22Rv1 (cell line): ENCODE results near the gene MYH14.
A peak's percentile ranks its signal among the peaks of the same experiment; 100 is the strongest.

Source experiments
- H3K27ac ChIP-seq: fragments of 450-650 bp; 2 replicates; pipeline ENCODE4 v1.5.1; 2017
- ZFX ChIP-seq: fragments of 450-650 bp; IDR thresholded peaks from 2 replicates; pipeline ENCODE4 v1.6.1; 2017; ENCODE audit warnings: antibody characterized with exemption, borderline replicate concordance
- TF ChIP-seq, protein P1 (sequence below): fragments of 450-650 bp; IDR thresholded peaks from 2 replicates; pipeline ENCODE4 v1.5.1; 2017; ENCODE audit warnings: mild to moderate bottlenecking

The MYH14 gene

DNA sequence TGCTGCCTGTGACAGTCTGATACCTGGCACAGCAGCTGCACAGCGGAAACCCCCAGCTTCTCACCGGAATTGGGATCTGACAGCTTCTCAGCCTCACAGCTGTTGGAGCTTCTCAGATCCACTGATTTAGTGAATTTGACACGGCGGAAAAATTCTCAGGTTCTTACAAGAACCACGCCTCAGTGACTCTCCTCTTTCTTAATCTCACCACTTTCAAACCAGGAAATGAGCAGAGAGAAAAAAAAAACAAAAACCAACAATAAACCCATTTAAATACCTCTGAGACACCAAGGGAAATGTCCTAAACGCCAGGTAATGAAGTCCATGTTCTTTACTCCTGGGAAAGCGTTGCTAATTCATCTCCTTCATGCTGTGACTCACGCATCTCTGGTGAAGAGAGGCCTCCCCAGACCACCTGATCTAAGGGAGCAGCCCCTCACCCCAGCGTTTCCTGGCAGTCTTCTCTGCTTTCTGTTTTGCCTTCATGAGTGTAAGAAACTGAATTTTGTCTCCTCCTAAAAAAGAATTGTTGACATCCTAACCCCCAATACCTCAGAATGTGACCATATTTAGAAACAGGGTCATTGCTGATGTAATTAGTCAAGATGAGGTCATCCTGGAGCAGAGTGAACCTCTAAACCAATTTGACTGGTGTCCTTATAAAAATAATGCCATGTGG is 24.4 kb upstream of the MYH14 start:
- TF ChIP-seq, protein P1, sequence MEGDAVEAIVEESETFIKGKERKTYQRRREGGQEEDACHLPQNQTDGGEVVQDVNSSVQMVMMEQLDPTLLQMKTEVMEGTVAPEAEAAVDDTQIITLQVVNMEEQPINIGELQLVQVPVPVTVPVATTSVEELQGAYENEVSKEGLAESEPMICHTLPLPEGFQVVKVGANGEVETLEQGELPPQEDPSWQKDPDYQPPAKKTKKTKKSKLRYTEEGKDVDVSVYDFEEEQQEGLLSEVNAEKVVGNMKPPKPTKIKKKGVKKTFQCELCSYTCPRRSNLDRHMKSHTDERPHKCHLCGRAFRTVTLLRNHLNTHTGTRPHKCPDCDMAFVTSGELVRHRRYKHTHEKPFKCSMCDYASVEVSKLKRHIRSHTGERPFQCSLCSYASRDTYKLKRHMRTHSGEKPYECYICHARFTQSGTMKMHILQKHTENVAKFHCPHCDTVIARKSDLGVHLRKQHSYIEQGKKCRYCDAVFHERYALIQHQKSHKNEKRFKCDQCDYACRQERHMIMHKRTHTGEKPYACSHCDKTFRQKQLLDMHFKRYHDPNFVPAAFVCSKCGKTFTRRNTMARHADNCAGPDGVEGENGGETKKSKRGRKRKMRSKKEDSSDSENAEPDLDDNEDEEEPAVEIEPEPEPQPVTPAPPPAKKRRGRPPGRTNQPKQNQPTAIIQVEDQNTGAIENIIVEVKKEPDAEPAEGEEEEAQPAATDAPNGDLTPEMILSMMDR: no peak
- TF ChIP-seq ZFX: no peak
- peak overlapping the region; percentile 7; the same call in 1 of the 2 replicates for H3K27ac ChIP-seq

DNA sequence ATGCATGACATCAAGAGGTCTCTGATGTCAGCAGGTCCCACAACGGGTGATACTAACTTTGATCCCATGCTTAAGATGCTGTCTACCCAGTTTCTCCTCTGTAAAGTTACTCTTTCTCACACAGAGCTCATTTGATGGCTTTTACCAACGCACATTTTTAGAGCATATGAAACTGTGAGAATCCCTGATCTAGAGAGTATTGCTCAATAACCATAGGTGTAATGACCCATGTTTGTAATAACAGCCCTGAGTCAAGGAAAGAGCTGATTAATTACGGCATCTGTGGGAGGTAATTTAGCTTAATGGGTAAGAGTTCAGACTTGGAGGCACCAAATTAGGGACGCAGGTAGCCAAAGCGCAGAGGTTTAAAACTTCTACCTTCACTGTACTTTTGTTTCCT is 22.3 kb upstream of the MYH14 start:
- TF ChIP-seq ZFX: no peak
- TF ChIP-seq, protein P1: no peak

DNA sequence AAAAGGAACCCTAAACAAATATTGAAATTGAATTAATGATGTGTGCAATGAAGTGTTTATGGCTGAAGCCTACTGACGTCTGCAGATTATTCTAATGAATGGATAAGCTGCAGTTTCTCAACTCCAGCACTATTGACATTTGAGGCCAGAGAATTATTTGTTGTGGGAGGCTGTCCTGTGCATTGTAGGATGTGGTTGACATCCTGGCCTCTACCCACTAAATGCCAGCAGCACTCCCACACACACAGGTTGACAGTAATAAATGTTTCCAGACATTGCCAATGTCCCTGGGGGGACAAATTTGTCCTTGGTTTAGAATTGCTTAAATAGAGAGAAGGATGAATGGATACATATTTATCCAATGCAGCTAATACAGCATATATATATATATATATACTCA is 19.2 kb upstream of the MYH14 start:
- TF ChIP-seq ZFX: no peak
- TF ChIP-seq, protein P1: no peak
- H3K27ac ChIP-seq: peak overlapping the region; percentile 19; the same call in 1 of the 2 replicates

More for the DNA sequence above, 22.3 kb upstream of the MYH14 start:
- no peak overlapping the region for H3K27ac ChIP-seq

DNA sequence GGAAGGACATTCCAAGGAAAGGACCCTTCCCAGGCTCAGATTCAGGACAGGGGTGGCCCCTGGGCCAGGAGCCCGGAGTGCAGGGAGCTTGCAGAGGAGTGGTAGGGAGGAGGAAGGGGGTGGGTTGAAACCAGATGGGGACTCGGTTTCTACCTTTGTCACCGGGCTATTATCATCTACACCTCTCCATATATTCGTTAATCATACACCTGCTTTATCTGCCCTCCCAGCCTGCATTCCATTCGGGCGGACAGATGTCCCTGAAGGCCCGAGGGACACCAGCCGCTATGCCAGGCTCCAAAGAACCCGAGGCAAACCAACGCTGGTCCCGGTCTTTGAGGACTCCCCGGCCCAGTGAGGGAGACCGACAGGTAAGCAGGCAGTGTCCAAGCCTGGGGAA is 15.5 kb upstream of the MYH14 start:
- TF ChIP-seq, protein P1: no peak
- no peak for TF ChIP-seq ZFX
- no peak overlapping the region for H3K27ac ChIP-seq

DNA sequence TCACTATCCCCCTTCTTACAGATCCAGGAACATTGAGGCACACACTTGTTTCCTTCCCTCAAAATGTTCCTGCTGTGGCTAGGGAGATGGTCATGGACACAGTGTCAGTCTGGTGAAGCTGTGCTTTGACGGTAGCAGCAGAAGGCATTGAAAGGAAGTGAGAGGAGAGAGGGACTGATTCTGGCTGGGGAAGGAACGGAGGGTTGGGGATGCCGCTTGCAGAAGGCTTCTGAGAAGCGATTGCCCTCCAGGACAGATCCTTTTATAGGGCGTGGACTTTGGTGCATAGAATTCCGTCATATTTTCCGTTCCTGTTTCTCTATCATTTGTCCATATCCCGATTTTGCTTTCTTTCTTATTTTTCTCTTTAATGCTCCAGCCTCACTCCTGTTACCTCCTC is 14.1 kb upstream of the MYH14 start:
- TF ChIP-seq, protein P1: no peak
- TF ChIP-seq ZFX: no peak
- no peak overlapping the region for H3K27ac ChIP-seq

DNA sequence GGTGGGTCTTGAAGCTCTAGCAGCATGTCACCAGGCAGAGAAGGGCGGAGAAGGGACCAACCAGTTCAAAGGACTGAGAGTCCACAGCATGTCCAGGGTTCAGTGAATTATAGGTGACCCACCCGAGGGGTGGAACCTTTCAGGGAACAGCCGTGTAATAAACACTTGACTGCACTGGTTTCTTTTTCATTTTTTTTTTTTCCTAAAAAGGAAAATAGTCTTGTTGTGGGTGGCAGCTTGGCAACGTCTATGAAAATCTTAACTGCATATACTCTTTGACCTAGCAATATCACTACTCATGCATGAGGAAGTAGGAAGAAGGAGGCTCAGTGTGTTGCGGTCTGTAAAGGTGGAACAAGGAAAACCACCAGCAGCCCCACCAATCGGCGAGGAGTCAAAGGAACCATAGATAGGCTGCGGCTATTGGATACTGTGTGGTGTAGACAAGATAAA is 13.0 kb upstream of the MYH14 start:
- no peak overlapping the region for H3K27ac ChIP-seq
- no peak for TF ChIP-seq ZFX
- TF ChIP-seq, protein P1: no peak

DNA sequence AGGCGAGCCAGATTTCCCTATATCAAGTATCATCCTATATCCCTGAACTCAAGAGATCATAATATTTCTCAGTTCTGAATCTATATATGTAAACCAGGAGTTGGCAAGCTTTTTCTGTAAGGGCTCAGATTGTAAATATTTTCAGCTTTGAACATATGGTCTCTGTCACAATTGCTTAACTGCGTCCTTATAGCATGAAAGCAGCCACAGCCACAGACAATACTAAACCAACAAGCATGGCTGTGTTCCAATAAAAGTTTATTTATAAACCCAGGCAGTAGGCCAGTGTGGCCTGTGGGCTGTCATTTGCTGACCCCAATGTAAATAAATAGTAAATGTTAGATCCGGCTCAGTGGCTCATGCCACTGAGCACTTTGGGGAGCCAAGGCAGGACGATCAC is 12.2 kb upstream of the MYH14 start:
- no peak for TF ChIP-seq ZFX
- TF ChIP-seq, protein P1: no peak
- H3K27ac ChIP-seq: no peak overlapping the region
